C4-2B (cell line): ENCODE measurements around the gene CABP7.

ENCODE experiments used
- CTCF ChIP-seq: fragments of 450-650 bp; conservative IDR thresholded peaks from 2 replicates; pipeline ENCODE4 v1.5.1; 2017; ENCODE audit warnings: mild to moderate bottlenecking
- ZFX ChIP-seq: fragments of 450-650 bp; IDR thresholded peaks from 2 replicates; pipeline ENCODE4 v1.6.1; 2017

DNA sequence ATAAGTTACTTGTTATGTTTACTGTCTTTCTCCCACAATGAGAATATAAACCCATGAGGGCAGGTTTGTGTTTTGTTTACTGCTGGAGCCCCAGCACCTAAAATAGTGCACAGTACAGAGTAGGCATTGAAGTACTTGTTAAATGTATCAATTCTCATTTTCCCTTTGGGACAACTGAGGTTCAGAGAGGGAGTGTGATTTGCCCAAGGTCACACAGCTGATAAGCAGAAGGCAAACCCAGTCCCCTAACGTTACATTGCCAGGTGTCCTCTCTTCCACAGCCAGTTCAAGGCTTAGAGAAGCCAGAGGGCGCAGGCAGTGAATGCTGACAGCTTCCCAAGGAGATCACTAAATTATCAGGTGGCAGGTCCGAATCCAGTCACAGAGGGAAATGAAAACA lies 30.2 kb downstream of the CABP7 start:
- TF ChIP-seq CTCF (no peak), ZFX (no peak)
